ENCODE data around the gene ADCY5.
"Not testable (repeated sequence)": the region's sequence is repeated elsewhere in the genome, so short reads cannot be mapped to it uniquely, and the experiment has no call there.

Gene ADCY5

DNA sequence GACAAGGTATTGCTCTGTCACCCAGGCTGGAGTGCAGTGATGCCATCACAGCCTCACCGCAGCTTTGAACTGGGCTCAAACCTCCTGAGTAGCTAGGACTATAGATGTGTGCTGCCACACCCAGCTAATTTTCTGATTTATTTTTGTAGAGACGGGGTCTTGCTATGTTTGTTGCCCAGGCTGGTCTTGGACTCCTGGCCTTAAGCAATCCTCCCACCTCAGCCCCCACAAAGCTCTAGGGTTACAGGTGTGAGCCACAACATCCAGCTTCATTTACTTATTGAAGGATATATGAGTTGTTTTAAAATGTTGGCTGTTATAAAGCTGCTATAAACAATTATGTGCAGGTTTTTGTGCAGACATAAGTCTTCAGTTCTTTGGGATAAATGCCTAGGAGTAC is 184.9 kb downstream of the ADCY5 start:
- H3K4me1 Mint-ChIP-seq (ENCODE audit: low read depth), result no peaks in the 10 kb centered on the region
- no peaks in the 10 kb centered on the region for H3K27me3 Mint-ChIP-seq
- no peak overlapping the region for H3K4me3 Mint-ChIP-seq
- peaks cover 70% of the 10 kb centered on the region for H3K36me3 Mint-ChIP-seq (ENCODE audit: low read depth)
- H3K9me3 Mint-ChIP-seq, result no peaks in the 10 kb centered on the region
- intact Hi-C loops (cut with micrococcal nuclease), result no loop called here
- H3K27ac Mint-ChIP-seq, result no peak overlapping the region

DNA sequence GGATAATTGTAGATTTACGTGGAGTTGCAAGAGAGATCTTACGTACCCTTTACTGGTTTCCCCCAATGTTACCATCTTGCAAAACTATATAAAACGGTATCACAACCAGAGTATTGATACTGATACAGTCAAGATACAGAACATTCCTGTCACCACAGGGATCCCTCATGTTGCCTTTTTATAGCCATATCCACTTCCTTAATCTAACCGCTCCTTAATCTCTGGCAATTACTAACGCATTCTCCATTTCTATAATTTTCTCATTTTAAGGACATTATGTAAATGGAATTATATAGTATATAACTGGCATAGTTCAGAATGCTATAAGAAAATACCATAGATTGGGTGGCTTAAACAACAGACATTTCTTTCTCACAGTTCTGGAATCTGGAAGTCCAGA is 186.0 kb downstream of the ADCY5 start:
- Mint-ChIP-seq H3K9me3 (no peaks in the 10 kb centered on the region), H3K4me3 (no peak overlapping the region), H3K27ac (no peak overlapping the region), H3K4me1 (ENCODE audit: low read depth) (no peaks in the 10 kb centered on the region), H3K27me3 (no peaks in the 10 kb centered on the region), H3K36me3 (ENCODE audit: low read depth) (peaks cover 61% of the 10 kb centered on the region)
- intact Hi-C loops (cut with micrococcal nuclease), result no loop called here

DNA sequence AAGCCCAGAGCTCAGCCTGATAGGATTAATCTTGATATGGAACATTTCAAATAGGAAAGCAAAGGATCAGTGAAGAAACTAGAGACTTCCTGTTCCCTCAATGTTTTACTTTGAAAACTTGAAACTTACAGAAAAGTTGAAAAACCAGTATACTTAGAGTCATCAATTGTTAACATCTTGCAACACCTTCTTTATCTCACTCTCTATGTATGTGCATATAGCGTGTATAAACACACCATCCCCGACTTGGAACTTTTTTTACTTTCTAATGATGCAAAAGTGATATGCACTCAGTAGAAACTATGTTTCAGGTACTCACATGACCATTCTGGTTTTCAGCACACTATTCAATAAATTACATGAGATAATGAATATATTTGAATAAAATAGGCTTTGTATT is 186.7 kb downstream of the ADCY5 start:
- Mint-ChIP-seq H3K27me3 (no peaks in the 10 kb centered on the region), H3K4me3 (no peak overlapping the region), H3K4me1 (ENCODE audit: low read depth) (no peaks in the 10 kb centered on the region), H3K9me3 (no peaks in the 10 kb centered on the region), H3K36me3 (ENCODE audit: low read depth) (peaks cover 62% of the 10 kb centered on the region), H3K27ac (no peak overlapping the region)
- intact Hi-C loops (cut with micrococcal nuclease), result no loop called here

DNA sequence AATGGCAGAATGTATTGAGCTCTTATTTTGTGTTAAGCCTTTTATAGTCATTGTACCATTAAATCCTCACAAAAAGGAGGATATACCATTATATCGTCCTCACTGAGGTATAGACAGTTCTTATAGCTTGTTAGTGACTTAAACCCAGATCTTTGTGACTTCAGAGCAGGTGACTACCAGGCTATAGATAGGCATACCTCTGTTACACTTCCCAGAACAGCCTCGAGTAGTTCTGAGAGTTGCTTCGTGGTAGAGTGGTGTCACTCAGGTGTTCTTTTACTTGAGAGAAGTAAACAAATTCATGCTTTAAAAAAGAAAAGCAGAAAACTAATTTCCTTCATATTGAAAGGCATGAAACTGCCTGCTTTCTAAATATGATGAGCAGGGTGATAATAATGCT is 187.2 kb downstream of the ADCY5 start:
- H3K36me3 Mint-ChIP-seq (ENCODE audit: low read depth), result peaks cover 58% of the 10 kb centered on the region
- no peaks in the 10 kb centered on the region for H3K27me3 Mint-ChIP-seq
- no peak overlapping the region for H3K27ac Mint-ChIP-seq
- intact Hi-C loops (cut with micrococcal nuclease), result no loop called here
- H3K9me3 Mint-ChIP-seq, result no peaks in the 10 kb centered on the region
- H3K4me1 Mint-ChIP-seq (ENCODE audit: low read depth), result no peaks in the 10 kb centered on the region
- no peak overlapping the region for H3K4me3 Mint-ChIP-seq

DNA sequence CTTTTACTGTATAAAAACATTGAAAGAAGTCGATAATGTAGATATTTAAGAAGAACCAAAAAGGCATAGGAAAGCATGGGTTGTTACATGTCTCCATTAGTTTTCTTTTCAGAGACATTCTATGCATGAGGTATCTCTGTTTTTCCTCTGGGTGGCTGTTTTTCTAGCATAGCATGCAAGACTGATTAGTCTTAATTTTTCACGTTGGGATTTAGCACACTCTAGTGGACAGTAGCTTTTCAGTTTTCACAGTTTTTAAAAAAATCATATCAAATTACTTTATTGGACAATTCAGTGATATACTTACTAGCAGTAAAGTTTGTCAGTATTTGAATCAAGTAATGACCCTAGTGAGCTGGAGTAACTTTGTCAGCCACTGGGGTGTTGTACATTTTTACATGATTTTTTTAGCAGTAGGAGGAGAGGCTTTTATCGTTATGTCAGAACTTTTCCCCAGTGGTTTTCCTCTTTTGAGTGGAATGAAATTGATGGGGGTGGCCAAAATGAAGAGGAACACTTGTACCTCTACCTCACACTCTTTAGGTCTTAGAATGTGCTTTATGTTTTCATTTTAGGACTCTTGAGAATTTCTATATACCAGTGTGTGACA is 190.0 kb downstream of the ADCY5 start:
- Mint-ChIP-seq H3K27ac (no peak overlapping the region), H3K9me3 (no peaks in the 10 kb centered on the region), H3K36me3 (ENCODE audit: low read depth) (peaks cover 46% of the 10 kb centered on the region), H3K4me3 (no peak overlapping the region), H3K27me3 (no peaks in the 10 kb centered on the region), H3K4me1 (ENCODE audit: low read depth) (no peaks in the 10 kb centered on the region)
- intact Hi-C loops (cut with micrococcal nuclease), result no loop called here

DNA sequence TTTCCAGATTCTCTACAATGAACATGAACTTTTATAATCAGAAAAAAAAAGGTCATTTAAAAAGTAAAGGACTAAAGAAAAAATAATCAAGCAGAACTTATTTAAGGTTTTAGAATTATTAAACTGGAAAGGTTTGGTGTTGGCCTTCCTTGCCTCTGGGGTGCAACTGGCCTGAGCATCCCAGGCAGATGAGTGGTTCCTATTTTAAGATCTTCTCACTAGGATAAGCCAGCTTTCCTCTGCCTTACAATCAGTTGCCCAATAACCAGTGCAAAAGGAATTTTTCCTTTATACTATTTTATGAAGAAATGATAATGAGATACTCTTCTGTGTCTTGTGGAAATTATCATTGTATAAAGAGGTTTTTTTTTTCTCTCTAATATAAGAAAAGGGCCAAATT is 190.5 kb downstream of the ADCY5 start:
- Mint-ChIP-seq H3K4me3 (no peak overlapping the region), H3K27me3 (no peaks in the 10 kb centered on the region), H3K9me3 (no peaks in the 10 kb centered on the region), H3K4me1 (ENCODE audit: low read depth) (no peaks in the 10 kb centered on the region), H3K27ac (no peak overlapping the region), H3K36me3 (ENCODE audit: low read depth) (peaks cover 45% of the 10 kb centered on the region)
- intact Hi-C loops (cut with micrococcal nuclease), result no loop called here

DNA sequence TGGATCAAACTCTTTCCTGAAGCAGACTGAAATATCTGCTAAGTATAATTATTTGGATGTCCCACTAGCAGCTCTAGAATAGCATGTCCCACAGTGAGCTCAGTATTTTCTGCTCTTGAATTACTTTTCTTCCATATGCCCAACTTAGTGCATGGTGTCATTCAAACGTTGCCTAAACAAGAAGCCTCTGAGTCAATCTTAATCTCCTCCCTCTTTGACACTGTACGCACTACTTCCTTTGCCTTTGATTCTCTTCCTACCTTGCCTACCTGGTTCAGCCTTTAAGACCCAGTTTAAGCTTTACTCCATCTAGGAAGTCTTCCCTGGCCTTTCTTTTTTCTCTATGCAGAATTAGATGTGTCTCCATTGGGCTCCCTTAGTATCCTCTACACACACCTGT is 192.6 kb downstream of the ADCY5 start:
- Mint-ChIP-seq H3K36me3 (ENCODE audit: low read depth) (peaks cover 51% of the 10 kb centered on the region), H3K4me3 (no peak overlapping the region), H3K27me3 (no peaks in the 10 kb centered on the region), H3K4me1 (ENCODE audit: low read depth) (no peaks in the 10 kb centered on the region), H3K9me3 (no peaks in the 10 kb centered on the region), H3K27ac (no peak overlapping the region)
- intact Hi-C loops (cut with micrococcal nuclease), result no loop called here

DNA sequence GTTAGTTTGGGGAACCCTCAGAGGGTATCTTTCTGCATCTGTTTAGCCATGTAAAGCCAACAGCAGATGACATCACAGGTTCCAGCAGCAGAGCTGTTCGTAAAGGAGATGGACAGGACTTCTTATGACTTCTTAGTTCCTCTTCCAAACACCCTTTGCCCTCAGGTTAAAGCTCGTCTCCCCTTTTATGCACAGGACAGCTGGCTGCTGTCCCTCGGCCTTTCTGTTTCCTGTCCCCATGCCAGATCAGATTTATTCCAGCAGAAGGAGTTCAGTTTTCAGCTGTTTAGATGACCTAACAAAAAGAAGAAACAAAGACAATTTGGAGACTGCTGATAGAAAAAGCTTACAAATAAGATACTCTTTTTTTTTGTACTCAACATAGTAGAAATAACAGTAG is 202.0 kb downstream of the ADCY5 start:
- H3K36me3 Mint-ChIP-seq (ENCODE audit: low read depth), result peaks cover 80% of the 10 kb centered on the region
- H3K27ac Mint-ChIP-seq, result no peak overlapping the region
- intact Hi-C loops (cut with micrococcal nuclease), result no loop called here
- no peak overlapping the region for H3K4me3 Mint-ChIP-seq
- H3K9me3 Mint-ChIP-seq, result no peaks in the 10 kb centered on the region
- no peaks in the 10 kb centered on the region for H3K4me1 Mint-ChIP-seq (ENCODE audit: low read depth)
- no peaks in the 10 kb centered on the region for H3K27me3 Mint-ChIP-seq

DNA sequence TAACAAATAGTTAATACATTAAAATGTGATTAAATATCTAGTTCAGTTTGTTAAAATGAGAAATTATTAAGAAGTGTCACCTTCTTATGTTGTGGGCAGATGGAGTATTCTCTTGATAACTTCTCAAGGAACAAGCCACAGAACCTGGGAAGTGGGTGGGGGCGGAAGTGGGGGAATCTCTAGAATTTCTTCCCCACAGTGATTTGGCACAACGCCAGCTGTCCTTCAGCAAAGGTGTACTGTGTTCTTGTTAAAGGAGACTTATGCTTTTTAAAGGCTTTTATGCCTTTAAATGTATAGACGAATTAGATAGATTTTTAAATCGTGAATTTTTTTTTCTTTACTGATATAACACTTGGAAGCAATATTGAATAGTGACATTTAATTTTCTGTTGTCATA is 204.8 kb downstream of the ADCY5 start:
- intact Hi-C loops (cut with micrococcal nuclease), result no loop called here
- no peaks in the 10 kb centered on the region for H3K9me3 Mint-ChIP-seq
- no peaks in the 10 kb centered on the region for H3K4me1 Mint-ChIP-seq (ENCODE audit: low read depth)
- H3K27ac Mint-ChIP-seq, result no peak overlapping the region
- no peak overlapping the region for H3K4me3 Mint-ChIP-seq
- no peaks in the 10 kb centered on the region for H3K27me3 Mint-ChIP-seq
- peaks cover 77% of the 10 kb centered on the region for H3K36me3 Mint-ChIP-seq (ENCODE audit: low read depth)

DNA sequence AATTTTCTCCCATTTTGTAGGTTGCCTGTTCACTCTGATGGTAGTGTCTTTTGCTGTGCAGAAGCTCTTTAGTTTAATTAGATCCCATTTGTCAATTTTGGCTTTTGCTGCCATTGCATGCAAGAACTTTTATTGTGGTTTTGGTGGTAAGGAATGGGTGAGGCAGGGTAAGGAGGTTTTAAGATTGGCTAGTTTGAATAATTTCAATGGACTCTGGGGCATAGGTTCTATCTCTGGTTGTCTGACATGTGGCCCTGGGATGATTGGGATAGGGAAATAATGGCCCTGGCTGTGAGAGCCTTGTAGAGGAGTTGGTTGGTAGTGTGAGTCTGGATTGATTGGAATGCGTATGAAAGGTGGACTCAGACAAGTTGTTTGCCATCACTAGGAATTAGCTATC is 209.1 kb downstream of the ADCY5 start:
- no peaks in the 10 kb centered on the region for H3K9me3 Mint-ChIP-seq
- no peaks in the 10 kb centered on the region for H3K4me1 Mint-ChIP-seq (ENCODE audit: low read depth)
- peaks cover 57% of the 10 kb centered on the region for H3K36me3 Mint-ChIP-seq (ENCODE audit: low read depth)
- no peak overlapping the region for H3K27ac Mint-ChIP-seq
- no peaks in the 10 kb centered on the region for H3K27me3 Mint-ChIP-seq
- no peak overlapping the region for H3K4me3 Mint-ChIP-seq
- intact Hi-C loops (cut with micrococcal nuclease), result no loop called here

DNA sequence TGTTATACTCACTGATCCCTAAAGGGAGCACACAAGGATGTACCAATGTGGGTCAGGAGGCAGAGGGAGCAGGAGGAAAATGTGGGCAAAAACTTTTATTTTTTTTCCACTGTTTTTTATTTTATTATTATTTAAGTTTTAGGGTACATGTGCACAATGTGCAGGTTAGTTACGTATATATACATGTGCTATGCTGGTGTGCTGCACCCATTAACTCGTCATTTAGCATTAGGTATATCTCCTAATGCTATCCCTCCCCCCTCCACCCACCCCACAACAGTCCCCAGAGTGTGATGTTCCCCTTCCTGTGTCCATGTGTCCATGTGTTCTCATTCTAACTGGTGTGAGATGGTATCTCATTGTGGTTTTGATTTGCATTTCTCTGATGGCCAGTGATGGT is 209.7 kb downstream of the ADCY5 start:
- H3K4me3 Mint-ChIP-seq; intact Hi-C loops (cut with micrococcal nuclease); H3K27ac Mint-ChIP-seq; H3K4me1 Mint-ChIP-seq (ENCODE audit: low read depth); H3K9me3 Mint-ChIP-seq; H3K27me3 Mint-ChIP-seq: not testable (repeated sequence)
- H3K36me3 Mint-ChIP-seq (ENCODE audit: low read depth), result peaks cover 57% of the 10 kb centered on the region

DNA sequence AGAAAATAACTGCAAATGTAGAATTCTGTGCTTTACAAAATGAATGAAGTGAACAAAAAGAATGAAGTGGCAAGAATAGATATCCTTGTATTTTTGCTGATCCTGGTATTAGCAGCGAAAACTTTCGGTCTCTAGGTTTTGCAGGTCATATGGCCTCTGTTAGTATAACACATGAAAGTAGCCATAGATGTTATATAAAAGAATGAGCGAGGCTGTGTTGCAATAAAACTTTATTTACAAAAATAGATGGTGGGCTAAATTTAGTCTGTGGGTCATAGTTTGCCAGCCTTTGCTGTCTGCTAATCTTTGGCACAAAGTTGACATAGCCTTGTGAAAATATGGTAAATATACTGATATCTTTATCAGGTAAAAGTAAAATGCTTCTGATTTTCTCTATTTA is 212.0 kb downstream of the ADCY5 start:
- peaks cover 53% of the 10 kb centered on the region for H3K36me3 Mint-ChIP-seq (ENCODE audit: low read depth)
- intact Hi-C loops (cut with micrococcal nuclease), result no loop called here
- H3K27me3 Mint-ChIP-seq, result no peaks in the 10 kb centered on the region
- no peak overlapping the region for H3K27ac Mint-ChIP-seq
- H3K4me3 Mint-ChIP-seq, result no peak overlapping the region
- H3K4me1 Mint-ChIP-seq (ENCODE audit: low read depth), result no peaks in the 10 kb centered on the region
- H3K9me3 Mint-ChIP-seq, result no peaks in the 10 kb centered on the region
